Measurements from ENCODE around the gene KIRREL3.

KIRREL3 gene

DNA sequence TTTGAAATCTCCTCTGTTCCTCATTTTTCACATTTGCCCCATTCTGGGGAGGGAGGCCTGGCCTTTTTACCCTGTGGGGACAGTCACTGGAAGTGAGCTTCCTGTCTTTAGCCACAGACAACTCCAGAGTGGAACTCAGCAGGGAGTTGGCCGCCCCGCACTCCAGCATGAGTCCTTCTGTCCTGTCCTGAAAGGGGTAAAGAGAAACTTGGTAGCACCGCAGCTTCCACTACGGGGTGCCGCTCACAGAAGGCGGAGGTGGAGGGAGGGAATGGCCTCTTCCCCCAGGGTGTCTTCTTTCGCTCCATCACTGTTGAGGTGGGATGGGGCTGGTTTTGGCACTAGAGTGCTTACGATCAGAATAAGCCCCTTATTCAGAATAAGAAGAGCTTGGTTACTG lies 512.9 kb downstream of the KIRREL3 start:
- no peak for DNase-seq (ENCODE audit: low read depth)
- TF ChIP-seq, protein P1, sequence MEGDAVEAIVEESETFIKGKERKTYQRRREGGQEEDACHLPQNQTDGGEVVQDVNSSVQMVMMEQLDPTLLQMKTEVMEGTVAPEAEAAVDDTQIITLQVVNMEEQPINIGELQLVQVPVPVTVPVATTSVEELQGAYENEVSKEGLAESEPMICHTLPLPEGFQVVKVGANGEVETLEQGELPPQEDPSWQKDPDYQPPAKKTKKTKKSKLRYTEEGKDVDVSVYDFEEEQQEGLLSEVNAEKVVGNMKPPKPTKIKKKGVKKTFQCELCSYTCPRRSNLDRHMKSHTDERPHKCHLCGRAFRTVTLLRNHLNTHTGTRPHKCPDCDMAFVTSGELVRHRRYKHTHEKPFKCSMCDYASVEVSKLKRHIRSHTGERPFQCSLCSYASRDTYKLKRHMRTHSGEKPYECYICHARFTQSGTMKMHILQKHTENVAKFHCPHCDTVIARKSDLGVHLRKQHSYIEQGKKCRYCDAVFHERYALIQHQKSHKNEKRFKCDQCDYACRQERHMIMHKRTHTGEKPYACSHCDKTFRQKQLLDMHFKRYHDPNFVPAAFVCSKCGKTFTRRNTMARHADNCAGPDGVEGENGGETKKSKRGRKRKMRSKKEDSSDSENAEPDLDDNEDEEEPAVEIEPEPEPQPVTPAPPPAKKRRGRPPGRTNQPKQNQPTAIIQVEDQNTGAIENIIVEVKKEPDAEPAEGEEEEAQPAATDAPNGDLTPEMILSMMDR (IDR thresholded peaks at IDR 0.05; ENCODE audit: low read depth, low read length, missing control alignments), result no peak
- H3K4me3 ChIP-seq (ENCODE audit: low read depth, low read length), result no peak overlapping the region

GRCh38 chr11:126485986-126486635 lies 514.5 kb downstream of the KIRREL3 start:
- TF ChIP-seq, protein P1 (IDR thresholded peaks at IDR 0.05; ENCODE audit: low read depth, low read length, missing control alignments), result no peak
- no peak for DNase-seq (ENCODE audit: low read depth)
- H3K4me3 ChIP-seq (ENCODE audit: low read depth, low read length), result no peak overlapping the region

DNA sequence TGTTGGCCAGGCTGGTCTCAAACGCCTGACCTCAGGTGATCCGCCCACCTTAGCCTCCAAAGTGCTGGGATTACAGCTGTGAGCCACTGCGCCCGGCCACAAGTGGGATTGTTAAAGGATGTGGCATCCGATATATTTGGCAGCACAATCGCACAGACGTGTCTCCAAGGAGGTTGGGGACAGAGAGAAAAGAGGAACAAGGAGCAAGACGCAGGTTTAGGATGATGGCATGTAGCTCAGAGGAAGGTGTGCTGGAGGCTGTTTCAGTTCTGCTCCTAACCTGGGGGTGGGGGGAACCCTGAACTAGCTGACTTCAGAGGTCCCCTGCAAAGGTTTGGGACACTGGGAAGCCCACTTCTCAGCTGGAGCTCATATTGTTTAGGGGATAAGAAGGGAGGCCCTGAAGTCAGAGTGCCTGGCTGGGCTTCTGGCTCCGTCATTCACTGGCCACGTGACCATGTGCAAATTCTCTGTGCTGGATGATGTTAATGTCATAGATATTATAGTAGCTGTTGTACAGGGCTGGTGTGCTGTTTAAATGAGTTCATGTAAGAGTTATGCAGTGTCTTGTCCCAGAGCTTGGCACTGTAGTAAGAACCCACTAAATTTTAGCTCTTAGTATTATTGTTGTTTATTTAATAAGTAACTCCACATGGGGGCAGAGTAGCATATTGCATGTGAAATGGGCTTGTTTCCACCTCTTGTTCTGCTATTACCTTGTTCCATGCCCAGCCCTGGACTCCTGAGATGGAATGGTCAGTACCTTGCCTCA lies 515.4 kb downstream of the KIRREL3 start:
- TF ChIP-seq, protein P1 (IDR thresholded peaks at IDR 0.05; ENCODE audit: low read depth, low read length, missing control alignments), result no peak
- DNase-seq (ENCODE audit: low read depth), result no peak
- H3K4me3 ChIP-seq (ENCODE audit: low read depth, low read length), result no peak overlapping the region

- no peak overlapping the region for H3K4me3 ChIP-seq (ENCODE audit: low read depth, low read length)
- TF ChIP-seq, protein P1 (IDR thresholded peaks at IDR 0.05; ENCODE audit: low read depth, low read length, missing control alignments), result no peak
Observed at GRCh38 chr11:126484266-126484665, 516.3 kb downstream of the KIRREL3 start.

DNA sequence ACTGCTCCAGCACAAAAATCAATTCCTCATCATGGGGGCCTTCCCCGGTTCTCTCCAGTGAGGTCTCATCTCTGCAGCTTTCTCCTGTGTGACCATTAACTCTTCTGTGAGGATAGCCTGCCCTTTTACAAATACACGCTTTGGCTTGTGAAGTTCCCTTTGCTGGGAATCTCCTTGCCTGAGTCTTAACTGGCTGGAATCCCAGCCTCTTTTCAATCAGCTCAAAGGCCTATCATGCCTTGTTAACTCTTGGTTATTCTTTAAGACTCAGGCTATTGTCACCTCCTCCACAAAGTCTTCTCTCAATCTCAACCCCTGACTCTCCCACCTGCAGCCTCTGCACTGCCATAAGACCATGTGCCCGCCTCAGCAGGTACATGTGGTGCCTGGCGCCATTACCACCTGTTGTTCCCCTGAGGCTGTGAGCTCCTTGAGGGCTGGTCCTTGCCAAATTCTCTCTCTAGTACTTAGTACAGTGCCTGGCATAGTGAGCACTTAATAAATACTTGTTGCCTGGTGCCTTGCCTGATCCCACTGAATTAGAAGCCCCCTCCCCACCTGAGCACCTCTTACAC lies 516.9 kb downstream of the KIRREL3 start:
- H3K4me3 ChIP-seq (ENCODE audit: low read depth, low read length), result no peak overlapping the region
- TF ChIP-seq, protein P1 (IDR thresholded peaks at IDR 0.05; ENCODE audit: low read depth, low read length, missing control alignments), result no peak
- DNase-seq (ENCODE audit: low read depth), result no peak

More at GRCh38 chr11:126484266-126484665, 516.3 kb downstream of the KIRREL3 start:
- no peak for DNase-seq (ENCODE audit: low read depth)

- DNase-seq (ENCODE audit: low read depth), result no peak
- TF ChIP-seq, protein P1 (IDR thresholded peaks at IDR 0.05; ENCODE audit: low read depth, low read length, missing control alignments), result no peak
- no peak overlapping the region for H3K4me3 ChIP-seq (ENCODE audit: low read depth, low read length)
Observed at GRCh38 chr11:126482586-126483108, 517.9 kb downstream of the KIRREL3 start.
